ENCODE measurements around the gene SEPTIN12. TPM values are rescaled to one million over a fixed set of nuclear protein-coding genes. Genes with fewer than 3 reads are reported as not detected.

SEPTIN12 gene
- total and polyA plus RNA-seq, 4 donors, result 0.28 to 1.00 (median 0.47) TPM; not detected in 1

- 85% methylated on average over 8 of the region's 13 CpGs for WGBS (ENCODE audit: insufficient coverage)
- H3K27me3 ChIP-seq (ENCODE audit: control insufficient read depth, insufficient read depth, low read length), result no peaks in the 10 kb centered on the region
- H3K4me1 ChIP-seq (ENCODE audit: control insufficient read depth, insufficient read depth, low read length), result no peaks in the 10 kb centered on the region
- no peaks in the 10 kb centered on the region for H3K9me3 ChIP-seq (ENCODE audit: control insufficient read depth, insufficient read depth, low read length)
- no peak for DNase-seq (ENCODE audit: low read depth in 4 of 6, low spot score in 6 of 6)
- no peaks in the 10 kb centered on the region for H3K36me3 ChIP-seq (ENCODE audit: control insufficient read depth, insufficient read depth, low read length)
- H3K4me3 ChIP-seq (ENCODE audit: low read depth, low read length), result no peak overlapping the region
- H3K27ac ChIP-seq (ENCODE audit: low read depth, low read length), result no peak overlapping the region
Observed at GRCh38 chr16:4775005-4775404, 13.1 kb downstream of the SEPTIN12 start.

GRCh38 chr16:4772351-4772750 is 15.8 kb downstream of the SEPTIN12 start:
- H3K27me3 ChIP-seq (ENCODE audit: control insufficient read depth, insufficient read depth, low read length), result no peaks in the 10 kb centered on the region
- DNase-seq (ENCODE audit: low read depth in 4 of 6, low spot score in 6 of 6), result no peak
- no peaks in the 10 kb centered on the region for H3K36me3 ChIP-seq (ENCODE audit: control insufficient read depth, insufficient read depth, low read length)
- 93% methylated on average over 3 of the region's 5 CpGs for WGBS (ENCODE audit: insufficient coverage)
- H3K4me1 ChIP-seq (ENCODE audit: control insufficient read depth, insufficient read depth, low read length), result peaks cover 18% of the 10 kb centered on the region
- no peak overlapping the region for H3K4me3 ChIP-seq (ENCODE audit: low read depth, low read length)
- no peaks in the 10 kb centered on the region for H3K9me3 ChIP-seq (ENCODE audit: control insufficient read depth, insufficient read depth, low read length)
- no peak overlapping the region for H3K27ac ChIP-seq (ENCODE audit: low read depth, low read length)

GRCh38 chr16:4771646-4772045 is 16.5 kb downstream of the SEPTIN12 start:
- Histone ChIP-seq H3K9me3 (ENCODE audit: control insufficient read depth, insufficient read depth, low read length) (no peaks in the 10 kb centered on the region), H3K27me3 (ENCODE audit: control insufficient read depth, insufficient read depth, low read length) (no peaks in the 10 kb centered on the region), H3K4me3 (ENCODE audit: low read depth, low read length) (no peak overlapping the region), H3K36me3 (ENCODE audit: control insufficient read depth, insufficient read depth, low read length) (no peaks in the 10 kb centered on the region), H3K4me1 (ENCODE audit: control insufficient read depth, insufficient read depth, low read length) (peaks cover 21% of the 10 kb centered on the region), H3K27ac (ENCODE audit: low read depth, low read length) (no peak overlapping the region)
- WGBS (ENCODE audit: insufficient coverage), result 67% methylated on average over 1 of the region's 3 CpGs
- DNase-seq (ENCODE audit: low read depth in 4 of 6, low spot score in 6 of 6), result no peak

GRCh38 chr16:4769306-4769638 is 18.9 kb downstream of the SEPTIN12 start:
- no peak for DNase-seq (ENCODE audit: low read depth in 4 of 6, low spot score in 6 of 6)
- 70% methylated on average over 7 of the region's 7 CpGs for WGBS (ENCODE audit: insufficient coverage)

GRCh38 chr16:4768549-4769305 is 19.4 kb downstream of the SEPTIN12 start:
- Histone ChIP-seq H3K4me3 (ENCODE audit: low read depth, low read length) (peak overlapping the region; percentile 72), H3K36me3 (ENCODE audit: control insufficient read depth, insufficient read depth, low read length) (peaks cover 20% of the 10 kb centered on the region), H3K9me3 (ENCODE audit: control insufficient read depth, insufficient read depth, low read length) (no peaks in the 10 kb centered on the region), H3K4me1 (ENCODE audit: control insufficient read depth, insufficient read depth, low read length) (peaks cover 36% of the 10 kb centered on the region), H3K27ac (ENCODE audit: low read depth, low read length) (peak overlapping the region; percentile 87), H3K27me3 (ENCODE audit: control insufficient read depth, insufficient read depth, low read length) (no peaks in the 10 kb centered on the region)
- WGBS (ENCODE audit: insufficient coverage), result 2% methylated on average over 36 of the region's 48 CpGs
- DNase-seq (ENCODE audit: low read depth in 4 of 6, low spot score in 6 of 6), result peak; percentile 83 to 99 (median 94)

More at GRCh38 chr16:4769306-4769638, 18.9 kb downstream of the SEPTIN12 start:
- Histone ChIP-seq H3K9me3 (ENCODE audit: control insufficient read depth, insufficient read depth, low read length) (no peaks in the 10 kb centered on the region), H3K27me3 (ENCODE audit: control insufficient read depth, insufficient read depth, low read length) (no peaks in the 10 kb centered on the region), H3K4me3 (ENCODE audit: low read depth, low read length) (no peak overlapping the region), H3K27ac (ENCODE audit: low read depth, low read length) (no peak overlapping the region), H3K36me3 (ENCODE audit: control insufficient read depth, insufficient read depth, low read length) (peaks cover 15% of the 10 kb centered on the region), H3K4me1 (ENCODE audit: control insufficient read depth, insufficient read depth, low read length) (peaks cover 36% of the 10 kb centered on the region)

GRCh38 chr16:4767872-4768548 is 20.1 kb downstream of the SEPTIN12 start:
- peak overlapping the region; percentile 87 for H3K27ac ChIP-seq (ENCODE audit: low read depth, low read length)

GRCh38 chr16:4766875-4767628 is 21.1 kb downstream of the SEPTIN12 start, which contains the start of gene ZNF500:
TSS of gene ZNF500 (minus strand) at chr16:4767162. CDS start at chr16:4765978, 1,184 bp downstream.
- peak; percentile 91 to 99 (median 95) for DNase-seq (ENCODE audit: low read depth in 4 of 6, low spot score in 6 of 6)
- peaks cover 36% of the 10 kb centered on the region for H3K4me1 ChIP-seq (ENCODE audit: control insufficient read depth, insufficient read depth, low read length)
- H3K9me3 ChIP-seq (ENCODE audit: control insufficient read depth, insufficient read depth, low read length), result no peaks in the 10 kb centered on the region
- WGBS (ENCODE audit: insufficient coverage), result 3% methylated on average over 68 of the region's 72 CpGs
- H3K4me3 ChIP-seq (ENCODE audit: low read depth, low read length), result peak within 1 kb of the TSS; percentile 78
- H3K27me3 ChIP-seq (ENCODE audit: control insufficient read depth, insufficient read depth, low read length), result no peaks in the 10 kb centered on the region
- peaks cover 37% of the 10 kb centered on the region for H3K36me3 ChIP-seq (ENCODE audit: control insufficient read depth, insufficient read depth, low read length)
- peak within 1 kb of the TSS; percentile 87 for H3K27ac ChIP-seq (ENCODE audit: low read depth, low read length)

More at GRCh38 chr16:4767872-4768548, 20.1 kb downstream of the SEPTIN12 start:
- H3K9me3 ChIP-seq (ENCODE audit: control insufficient read depth, insufficient read depth, low read length), result no peaks in the 10 kb centered on the region
- H3K4me1 ChIP-seq (ENCODE audit: control insufficient read depth, insufficient read depth, low read length), result peaks cover 36% of the 10 kb centered on the region
- no peaks in the 10 kb centered on the region for H3K27me3 ChIP-seq (ENCODE audit: control insufficient read depth, insufficient read depth, low read length)
- 49% methylated on average over 3 of the region's 17 CpGs for WGBS (ENCODE audit: insufficient coverage)
- H3K4me3 ChIP-seq (ENCODE audit: low read depth, low read length), result peak overlapping the region; percentile 72
- DNase-seq (ENCODE audit: low read depth in 4 of 6, low spot score in 6 of 6), result peak in 1 of 6 donors; percentile 46
- peaks cover 27% of the 10 kb centered on the region for H3K36me3 ChIP-seq (ENCODE audit: control insufficient read depth, insufficient read depth, low read length)

GRCh38 chr16:4765511-4766474 is 22.4 kb downstream of the SEPTIN12 start:
- WGBS (ENCODE audit: insufficient coverage), result 84% methylated on average over 23 of the region's 26 CpGs
- Histone ChIP-seq H3K4me1 (ENCODE audit: control insufficient read depth, insufficient read depth, low read length) (peaks cover 36% of the 10 kb centered on the region), H3K27ac (ENCODE audit: low read depth, low read length) (no peak overlapping the region), H3K36me3 (ENCODE audit: control insufficient read depth, insufficient read depth, low read length) (peaks cover 48% of the 10 kb centered on the region), H3K9me3 (ENCODE audit: control insufficient read depth, insufficient read depth, low read length) (no peaks in the 10 kb centered on the region), H3K4me3 (ENCODE audit: low read depth, low read length) (peak overlapping the region; percentile 78), H3K27me3 (ENCODE audit: control insufficient read depth, insufficient read depth, low read length) (no peaks in the 10 kb centered on the region)
- DNase-seq (ENCODE audit: low read depth in 4 of 6, low spot score in 6 of 6), result no peak

GRCh38 chr16:4763791-4764190 is 24.4 kb downstream of the SEPTIN12 start:
- Histone ChIP-seq H3K4me3 (ENCODE audit: low read depth, low read length) (no peak overlapping the region), H3K27me3 (ENCODE audit: control insufficient read depth, insufficient read depth, low read length) (no peaks in the 10 kb centered on the region), H3K9me3 (ENCODE audit: control insufficient read depth, insufficient read depth, low read length) (no peaks in the 10 kb centered on the region), H3K36me3 (ENCODE audit: control insufficient read depth, insufficient read depth, low read length) (peaks cover 68% of the 10 kb centered on the region), H3K4me1 (ENCODE audit: control insufficient read depth, insufficient read depth, low read length) (peaks cover 30% of the 10 kb centered on the region), H3K27ac (ENCODE audit: low read depth, low read length) (no peak overlapping the region)
- no peak for DNase-seq (ENCODE audit: low read depth in 4 of 6, low spot score in 6 of 6)
- WGBS (ENCODE audit: insufficient coverage), result 86% methylated on average over 7 of the region's 7 CpGs

Measured in spinal cord (tissue), 10 donors.